Panc1 (cell line): Measurements from ENCODE around the gene COL28A1. TPM values are rescaled to one million over a fixed set of nuclear protein-coding genes. Genes with fewer than 3 reads are reported as not detected.

Experiments
- ATAC-seq: fragments of 200-7000 bp; cut with Tn5 transposase; 2 replicates; pipeline ENCODE4 v1.9.1; 2020; ENCODE audit warnings: mild to moderate bottlenecking, moderate library complexity
- BruUV-seq: library from RNA; stranded (reverse); fragments of 400-500 nt; replicated peaks from 2 replicates; lab custom pipeline; 2021; lab: Mats Ljungman, UMichigan
- CTCF ChIA-PET: fragments of 300-600 bp; sonication (Branson Sonifier 250); formaldehyde crosslinking; loops from one replicate; lab custom pipeline; 2022; ENCODE audit warnings: antibody characterized with exemption; lab: Charles Lee
- POLR2A ChIA-PET: fragments of 300-600 bp; sonication (Branson Sonifier 250); formaldehyde crosslinking; loops from one replicate; lab custom pipeline; 2022; ENCODE audit warnings: antibody characterized with exemption; lab: Charles Lee
- DNase-seq: peaks from one replicate; pipeline ENCODE4 v3.0.0-alpha.2; 2010; ENCODE audit warnings: low read depth, low spot score
- H3K27ac ChIP-seq: 2 replicates; pipeline ENCODE4 v1.5.1; 2011; ENCODE audit warnings: mild to moderate bottlenecking, low read length, inconsistent platforms
- H3K27me3 ChIP-seq: fragments of 200-500 bp; sonication (Bioruptor generic); 2 replicates; pipeline ENCODE4 v1.6.0; 2014; ENCODE audit warnings: low read length, inconsistent platforms; ENCODE audit not compliant: control insufficient read depth, insufficient read depth
- H3K36me3 ChIP-seq: fragments of 200-500 bp; sonication (Bioruptor generic); 2 replicates; pipeline ENCODE4 v1.5.1; 2014; ENCODE audit warnings: inconsistent platforms, mild to moderate bottlenecking, low read length, moderate library complexity; ENCODE audit not compliant: control insufficient read depth, insufficient read depth
- H3K4me1 ChIP-seq: 2 replicates; pipeline ENCODE4 v1.5.1; 2011; ENCODE audit warnings: inconsistent platforms, mild to moderate bottlenecking, low read length, moderate library complexity; ENCODE audit not compliant: control insufficient read depth, insufficient read depth
- H3K4me3 ChIP-seq, 2 experiments: 2 replicates each; pipeline ENCODE4 v1.5.1; 2011 to 2012; ENCODE audit warnings: low read depth in 2 of 2, low read length in 2 of 2, mild to moderate bottlenecking in 2 of 2, inconsistent platforms in 1 of 2, moderate library complexity in 1 of 2
- H3K9me3 ChIP-seq: fragments of 200-500 bp; sonication (Bioruptor generic); 2 replicates; pipeline ENCODE4 v1.5.1; 2014; ENCODE audit warnings: low read depth, mild to moderate bottlenecking, inconsistent platforms, low read length, moderate library complexity; ENCODE audit not compliant: control insufficient read depth, insufficient read depth
- POLR2AphosphoS5 ChIP-seq: IDR thresholded peaks from 2 replicates; pipeline ENCODE4 v1.6.1; 2012; ENCODE audit warnings: mild to moderate bottlenecking, low read depth, low read length, moderate library complexity
- SIN3A ChIP-seq: IDR thresholded peaks from 2 replicates; pipeline ENCODE4 v1.6.1; 2012; ENCODE audit warnings: low read depth, mild to moderate bottlenecking, low read length, moderate library complexity, borderline replicate concordance; ENCODE audit not compliant: insufficient read depth
- TCF7L2 ChIP-seq: IDR thresholded peaks from 2 replicates; pipeline ENCODE4 v1.6.1; 2011; ENCODE audit warnings: mild to moderate bottlenecking, low read depth, low read length, inconsistent platforms
- in situ Hi-C: cut with HindIII; loops from 2 replicates; pipeline ENCODE4 v1.10.0; 2016; ENCODE audit warnings: low sequenced_read_pairs, low pct_unique_long_range_greater_than_20kb
- intact Hi-C: fragments of 100-400 bp; cut with micrococcal nuclease; formaldehyde crosslinking; loops from one replicate; pipeline ENCODE4 v1.10.0; 2022; ENCODE audit not compliant: unreplicated experiment
- total RNA-seq: library from RNA; stranded (reverse); gene quantifications from one replicate; pipeline ENCODE4 v1.2.1, GENCODE V29; 2021; ENCODE audit not compliant: unreplicated experiment
- TF ChIP-seq, protein P1 (sequence below): fragments of 450-650 bp; IDR thresholded peaks from 2 replicates; pipeline ENCODE4 v1.5.1; 2017; ENCODE audit warnings: mild to moderate bottlenecking
- TF ChIP-seq, protein P2 (sequence below), 2 experiments: IDR thresholded peaks; 2 replicates each; pipeline ENCODE4 v1.6.1; 2011 to 2012; ENCODE audit warnings: low read depth in 2 of 2, control low read depth in 1 of 2, low read length in 1 of 2, mild to moderate bottlenecking in 1 of 2, moderate library complexity in 1 of 2; ENCODE audit not compliant: insufficient read depth in 1 of 2

The COL28A1 gene
- total RNA-seq, 1 experiment from 2014 or later: not detected

DNA sequence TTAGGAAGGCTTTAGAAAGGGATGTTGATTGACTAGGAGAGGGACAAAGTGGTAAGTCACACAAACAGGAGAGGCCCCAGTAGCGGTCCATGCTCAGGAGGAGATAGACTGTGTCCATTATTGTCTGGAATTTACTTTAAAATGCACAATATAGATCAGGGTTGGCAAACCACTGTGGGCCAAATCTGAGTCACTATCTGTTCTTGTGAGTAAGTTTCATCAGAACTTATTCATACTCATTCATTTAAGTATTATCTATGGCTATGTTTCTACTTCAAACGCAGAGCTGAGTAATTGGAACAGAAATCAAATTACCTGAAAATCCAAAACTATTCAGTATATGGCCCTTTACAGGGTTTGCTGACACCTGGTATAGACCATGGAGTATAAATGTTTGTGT lies 166.5 kb downstream of the COL28A1 start:
- no peak for ATAC-seq
- POLR2A ChIA-PET: no interaction called here
- intact Hi-C loops: no loop called here

GRCh38 chr7:7354674-7355073 lies 181.0 kb downstream of the COL28A1 start:
- ChIA-PET POLR2A (no interaction called here), CTCF (no interaction called here)
- no peak for DNase-seq
- TF ChIP-seq SIN3A: no peak
- Histone ChIP-seq H3K4me1 (no peaks in the 10 kb centered on the region), H3K36me3 (no peaks in the 10 kb centered on the region), H3K4me3 (no peak overlapping the region), H3K9me3 (no peaks in the 10 kb centered on the region), H3K27ac (no peak overlapping the region), H3K27me3 (peaks cover 13% of the 10 kb centered on the region)
- in situ Hi-C loops: no loop called here
- BruUV-seq: no TSS peak
- intact Hi-C loops: no loop called here
- ATAC-seq: no peak

More for the DNA sequence above, 166.5 kb downstream of the COL28A1 start:
- CTCF ChIA-PET: no interaction called here
- no peaks in the 10 kb centered on the region for H3K9me3 ChIP-seq
- H3K27ac ChIP-seq: no peak overlapping the region
- H3K4me3 ChIP-seq: no peak overlapping the region
- no TSS peak for BruUV-seq
- 0 out of 2 replicates have a peak, but pooled peaks cover 6% of the 10 kb centered on the region for H3K27me3 ChIP-seq
- TF ChIP-seq POLR2AphosphoS5 (no peak), TCF7L2 (no peak), SIN3A (no peak)
- H3K4me1 ChIP-seq: no peaks in the 10 kb centered on the region
- H3K36me3 ChIP-seq: no peaks in the 10 kb centered on the region
- DNase-seq: no peak
- in situ Hi-C loops: no loop called here

DNA sequence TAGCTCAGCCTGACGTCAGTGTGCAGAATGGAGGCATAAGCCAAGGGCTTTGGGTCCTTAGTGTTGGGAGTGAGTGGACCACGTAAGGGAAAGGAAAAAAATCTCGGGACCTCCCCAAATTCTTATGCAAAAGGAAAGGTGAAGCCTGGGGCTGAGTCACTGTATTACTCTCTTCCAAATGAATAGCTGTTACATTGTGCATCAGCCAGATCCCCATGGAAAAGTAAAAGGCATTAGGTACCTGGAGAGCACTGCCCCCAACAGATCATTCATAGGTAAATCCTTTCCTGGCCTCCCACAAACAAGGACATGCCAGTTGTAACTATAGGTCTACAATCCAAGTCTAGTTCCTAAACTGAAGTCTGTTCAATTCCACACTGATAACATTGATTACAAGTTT lies 182.8 kb downstream of the COL28A1 start:
- no peak for DNase-seq
- no peaks in the 10 kb centered on the region for H3K36me3 ChIP-seq
- H3K9me3 ChIP-seq: no peaks in the 10 kb centered on the region
- ChIA-PET CTCF (no interaction called here), POLR2A (no interaction called here)
- BruUV-seq: no TSS peak
- H3K4me3 ChIP-seq: no peak overlapping the region
- intact Hi-C loops: no loop called here
- H3K27ac ChIP-seq: no peak overlapping the region
- H3K4me1 ChIP-seq: no peaks in the 10 kb centered on the region
- ATAC-seq: no peak
- TF ChIP-seq, protein P1, sequence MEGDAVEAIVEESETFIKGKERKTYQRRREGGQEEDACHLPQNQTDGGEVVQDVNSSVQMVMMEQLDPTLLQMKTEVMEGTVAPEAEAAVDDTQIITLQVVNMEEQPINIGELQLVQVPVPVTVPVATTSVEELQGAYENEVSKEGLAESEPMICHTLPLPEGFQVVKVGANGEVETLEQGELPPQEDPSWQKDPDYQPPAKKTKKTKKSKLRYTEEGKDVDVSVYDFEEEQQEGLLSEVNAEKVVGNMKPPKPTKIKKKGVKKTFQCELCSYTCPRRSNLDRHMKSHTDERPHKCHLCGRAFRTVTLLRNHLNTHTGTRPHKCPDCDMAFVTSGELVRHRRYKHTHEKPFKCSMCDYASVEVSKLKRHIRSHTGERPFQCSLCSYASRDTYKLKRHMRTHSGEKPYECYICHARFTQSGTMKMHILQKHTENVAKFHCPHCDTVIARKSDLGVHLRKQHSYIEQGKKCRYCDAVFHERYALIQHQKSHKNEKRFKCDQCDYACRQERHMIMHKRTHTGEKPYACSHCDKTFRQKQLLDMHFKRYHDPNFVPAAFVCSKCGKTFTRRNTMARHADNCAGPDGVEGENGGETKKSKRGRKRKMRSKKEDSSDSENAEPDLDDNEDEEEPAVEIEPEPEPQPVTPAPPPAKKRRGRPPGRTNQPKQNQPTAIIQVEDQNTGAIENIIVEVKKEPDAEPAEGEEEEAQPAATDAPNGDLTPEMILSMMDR: no peak; the same call in 1 of the 2 replicates
- TF ChIP-seq, protein P2, sequence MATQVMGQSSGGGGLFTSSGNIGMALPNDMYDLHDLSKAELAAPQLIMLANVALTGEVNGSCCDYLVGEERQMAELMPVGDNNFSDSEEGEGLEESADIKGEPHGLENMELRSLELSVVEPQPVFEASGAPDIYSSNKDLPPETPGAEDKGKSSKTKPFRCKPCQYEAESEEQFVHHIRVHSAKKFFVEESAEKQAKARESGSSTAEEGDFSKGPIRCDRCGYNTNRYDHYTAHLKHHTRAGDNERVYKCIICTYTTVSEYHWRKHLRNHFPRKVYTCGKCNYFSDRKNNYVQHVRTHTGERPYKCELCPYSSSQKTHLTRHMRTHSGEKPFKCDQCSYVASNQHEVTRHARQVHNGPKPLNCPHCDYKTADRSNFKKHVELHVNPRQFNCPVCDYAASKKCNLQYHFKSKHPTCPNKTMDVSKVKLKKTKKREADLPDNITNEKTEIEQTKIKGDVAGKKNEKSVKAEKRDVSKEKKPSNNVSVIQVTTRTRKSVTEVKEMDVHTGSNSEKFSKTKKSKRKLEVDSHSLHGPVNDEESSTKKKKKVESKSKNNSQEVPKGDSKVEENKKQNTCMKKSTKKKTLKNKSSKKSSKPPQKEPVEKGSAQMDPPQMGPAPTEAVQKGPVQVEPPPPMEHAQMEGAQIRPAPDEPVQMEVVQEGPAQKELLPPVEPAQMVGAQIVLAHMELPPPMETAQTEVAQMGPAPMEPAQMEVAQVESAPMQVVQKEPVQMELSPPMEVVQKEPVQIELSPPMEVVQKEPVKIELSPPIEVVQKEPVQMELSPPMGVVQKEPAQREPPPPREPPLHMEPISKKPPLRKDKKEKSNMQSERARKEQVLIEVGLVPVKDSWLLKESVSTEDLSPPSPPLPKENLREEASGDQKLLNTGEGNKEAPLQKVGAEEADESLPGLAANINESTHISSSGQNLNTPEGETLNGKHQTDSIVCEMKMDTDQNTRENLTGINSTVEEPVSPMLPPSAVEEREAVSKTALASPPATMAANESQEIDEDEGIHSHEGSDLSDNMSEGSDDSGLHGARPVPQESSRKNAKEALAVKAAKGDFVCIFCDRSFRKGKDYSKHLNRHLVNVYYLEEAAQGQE (IDR thresholded peaks at IDR 0.05; ENCODE audit: insufficient read depth in 1 of 2, low read depth in 2 of 2, low read length in 1 of 2): no peak
- TF ChIP-seq POLR2AphosphoS5: no peak
- no peak for TF ChIP-seq TCF7L2
- TF ChIP-seq SIN3A: no peak
- in situ Hi-C loops: no loop called here
- H3K27me3 ChIP-seq: peaks cover 13% of the 10 kb centered on the region
